ENCODE data around the gene STXBP2. TPM values are rescaled to one million over a fixed set of nuclear protein-coding genes. Genes with fewer than 3 reads are reported as not detected.

The STXBP2 gene
- total RNA-seq, 1 donor from 2014 or later = 12.7 TPM

GRCh38 chr19:7598180-7598579, 38.7 kb upstream of the STXBP2 start:
- Histone ChIP-seq H3K79me2 (ENCODE audit: low read depth) (peaks cover 30% of the 10 kb centered on the region), H3K27me3 (peaks cover 30% of the 10 kb centered on the region), H3K4me1 (peaks cover 3% of the 10 kb centered on the region), H3K4me3 (no peak overlapping the region), H3F3A (ENCODE audit: low read depth) (peaks cover 7% of the 10 kb centered on the region), H2AFZ (replicated peaks) (no peak overlapping the region), H3K9me3 (ENCODE audit: low read depth) (no peaks in the 10 kb centered on the region), H3K27ac (no peak overlapping the region), H3K4me2 (no peak overlapping the region), H4K20me1 (ENCODE audit: low read depth) (peaks cover 40% of the 10 kb centered on the region), H3K9ac (no peak overlapping the region), H3K36me3 (no peaks in the 10 kb centered on the region)
- Mint-ChIP-seq H3K27ac (no peak overlapping the region), H3K4me1 (peaks cover 11% of the 10 kb centered on the region), H3K27me3 (ENCODE audit: insufficient read depth, low read depth) (peaks cover 18% of the 10 kb centered on the region), H3K4me3 (peak overlapping the region; percentile 22), H3K36me3 (no peaks in the 10 kb centered on the region), H3K9me3 (no peaks in the 10 kb centered on the region)
- DNase-seq (ENCODE audit: low spot score) = no peak
- TF ChIP-seq EZH2 (IDR thresholded peaks at IDR 0.05) (no peak), EZH2phosphoT487 (IDR thresholded peaks at IDR 0.05) (no peak)
- TF ChIP-seq, protein P1, sequence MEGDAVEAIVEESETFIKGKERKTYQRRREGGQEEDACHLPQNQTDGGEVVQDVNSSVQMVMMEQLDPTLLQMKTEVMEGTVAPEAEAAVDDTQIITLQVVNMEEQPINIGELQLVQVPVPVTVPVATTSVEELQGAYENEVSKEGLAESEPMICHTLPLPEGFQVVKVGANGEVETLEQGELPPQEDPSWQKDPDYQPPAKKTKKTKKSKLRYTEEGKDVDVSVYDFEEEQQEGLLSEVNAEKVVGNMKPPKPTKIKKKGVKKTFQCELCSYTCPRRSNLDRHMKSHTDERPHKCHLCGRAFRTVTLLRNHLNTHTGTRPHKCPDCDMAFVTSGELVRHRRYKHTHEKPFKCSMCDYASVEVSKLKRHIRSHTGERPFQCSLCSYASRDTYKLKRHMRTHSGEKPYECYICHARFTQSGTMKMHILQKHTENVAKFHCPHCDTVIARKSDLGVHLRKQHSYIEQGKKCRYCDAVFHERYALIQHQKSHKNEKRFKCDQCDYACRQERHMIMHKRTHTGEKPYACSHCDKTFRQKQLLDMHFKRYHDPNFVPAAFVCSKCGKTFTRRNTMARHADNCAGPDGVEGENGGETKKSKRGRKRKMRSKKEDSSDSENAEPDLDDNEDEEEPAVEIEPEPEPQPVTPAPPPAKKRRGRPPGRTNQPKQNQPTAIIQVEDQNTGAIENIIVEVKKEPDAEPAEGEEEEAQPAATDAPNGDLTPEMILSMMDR (IDR thresholded peaks at IDR 0.05) = no peak

- Mint-ChIP-seq H3K9me3 (no peaks in the 10 kb centered on the region), H3K27me3 (ENCODE audit: insufficient read depth, low read depth) (peaks cover 11% of the 10 kb centered on the region), H3K4me1 (peaks cover 6% of the 10 kb centered on the region), H3K36me3 (no peaks in the 10 kb centered on the region), H3K27ac (no peak overlapping the region), H3K4me3 (no peak overlapping the region)
- Histone ChIP-seq H3K4me3 (no peak overlapping the region), H3K79me2 (ENCODE audit: low read depth) (peaks cover 30% of the 10 kb centered on the region), H3K27ac (no peak overlapping the region), H3K36me3 (no peaks in the 10 kb centered on the region), H3K4me2 (no peak overlapping the region), H3K9me3 (ENCODE audit: low read depth) (no peaks in the 10 kb centered on the region), H4K20me1 (ENCODE audit: low read depth) (peaks cover 55% of the 10 kb centered on the region), H3K9ac (no peak overlapping the region), H2AFZ (replicated peaks) (no peak overlapping the region), H3F3A (ENCODE audit: low read depth) (peaks cover 7% of the 10 kb centered on the region), H3K4me1 (peaks cover 3% of the 10 kb centered on the region), H3K27me3 (peaks cover 8% of the 10 kb centered on the region)
- TF ChIP-seq EZH2phosphoT487 (IDR thresholded peaks at IDR 0.05) (no peak), EZH2 (IDR thresholded peaks at IDR 0.05) (no peak)
- TF ChIP-seq, protein P1 (IDR thresholded peaks at IDR 0.05) = no peak
- DNase-seq (ENCODE audit: low spot score) = no peak
These were observed 36.2 kb upstream of the STXBP2 start for GRCh38 chr19:7600721-7601120.

DNA sequence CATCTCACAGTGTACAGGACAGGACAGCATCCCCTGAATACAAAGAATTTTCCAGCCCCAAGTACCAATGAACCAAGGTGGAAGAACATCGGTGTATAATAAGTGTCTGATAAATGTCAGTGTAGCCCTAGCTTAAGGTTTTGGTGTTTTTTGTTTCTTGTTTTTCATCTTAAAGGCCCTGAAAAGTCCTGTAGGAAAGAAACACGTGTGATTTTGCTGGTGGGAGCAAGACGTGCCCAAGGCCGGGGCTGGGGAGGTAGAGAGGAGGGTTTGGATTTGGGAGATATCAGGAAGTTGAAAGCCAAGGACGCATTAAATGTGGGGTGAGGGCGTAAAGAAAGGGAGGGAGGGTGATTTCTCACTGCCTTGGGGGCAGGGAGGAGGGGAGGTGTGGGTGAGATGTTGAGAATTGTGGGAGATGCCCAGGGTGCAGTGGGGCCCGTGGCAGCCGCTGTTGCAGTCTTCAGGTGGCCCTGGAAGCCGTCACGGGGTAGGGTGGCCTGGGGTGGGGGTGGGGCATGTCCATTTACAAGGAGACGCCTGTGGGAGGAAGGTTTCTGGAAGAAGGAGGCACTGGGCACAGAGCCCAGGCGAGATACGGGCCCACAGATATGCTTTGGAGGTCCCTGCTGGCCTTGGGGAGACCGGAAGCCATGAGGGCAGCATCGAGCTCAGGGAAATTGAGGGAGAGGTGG, 34.5 kb upstream of the STXBP2 start:
- Histone ChIP-seq H3K79me2 (ENCODE audit: low read depth) (peaks cover 18% of the 10 kb centered on the region), H3K4me2 (no peak overlapping the region), H3K27ac (no peak overlapping the region), H3K4me1 (no peaks in the 10 kb centered on the region), H3F3A (ENCODE audit: low read depth) (peaks cover 7% of the 10 kb centered on the region), H3K9ac (no peak overlapping the region), H3K4me3 (no peak overlapping the region), H3K9me3 (ENCODE audit: low read depth) (no peaks in the 10 kb centered on the region), H2AFZ (replicated peaks) (no peak overlapping the region), H3K27me3 (no peaks in the 10 kb centered on the region), H4K20me1 (ENCODE audit: low read depth) (peaks cover 45% of the 10 kb centered on the region), H3K36me3 (no peaks in the 10 kb centered on the region)
- DNase-seq (ENCODE audit: low spot score) = no peak
- H3K4me1 Mint-ChIP-seq = peaks cover under 1% of the 10 kb centered on the region
- no peak overlapping the region for H3K27ac Mint-ChIP-seq
- no peak overlapping the region for H3K4me3 Mint-ChIP-seq
- H3K27me3 Mint-ChIP-seq (ENCODE audit: insufficient read depth, low read depth) = peaks cover 5% of the 10 kb centered on the region
- no peaks in the 10 kb centered on the region for H3K9me3 Mint-ChIP-seq
- H3K36me3 Mint-ChIP-seq = no peaks in the 10 kb centered on the region
- TF ChIP-seq, protein P1 (IDR thresholded peaks at IDR 0.05) = no peak
- no peak for TF ChIP-seq EZH2 (IDR thresholded peaks at IDR 0.05)
- TF ChIP-seq EZH2phosphoT487 (IDR thresholded peaks at IDR 0.05) = no peak
